WTC11 (cell line): ENCODE measurements around the gene TOP2B. TPM values are rescaled to one million over a fixed set of nuclear protein-coding genes. Genes with fewer than 3 reads are reported as not detected.

Experiments used
- ATAC-seq: fragments of 200-7000 bp; cut with Tn5 transposase; 2 replicates; pipeline ENCODE4 v1.10.0; 2021; ENCODE audit warnings: mild to moderate bottlenecking, moderate library complexity
- CTCF ChIA-PET: fragments of 300-600 bp; sonication (Branson Sonifier 250); formaldehyde crosslinking; loops from one replicate; lab custom pipeline; 2021; ENCODE audit warnings: antibody characterized with exemption; lab: Charles Lee
- POLR2A ChIA-PET: fragments of 350-600 bp; sonication (Branson Sonifier 250); formaldehyde crosslinking; loops from one replicate; lab custom pipeline; 2021; ENCODE audit warnings: antibody characterized with exemption; lab: Charles Lee
- DNase-seq: peaks from one replicate; pipeline ENCODE4 v3.0.0; 2021; ENCODE audit warnings: low spot score
- H3K27ac Mint-ChIP-seq: 2 replicates; pipeline ENCODE4 v1.8.0; 2021; ENCODE audit warnings: mixed read lengths
- H3K27me3 Mint-ChIP-seq: 2 replicates; pipeline ENCODE4 v1.8.0; 2021; ENCODE audit warnings: low read depth, mild to moderate bottlenecking, moderate library complexity, mixed read lengths
- H3K36me3 Mint-ChIP-seq: 2 replicates; pipeline ENCODE4 v1.8.0; 2021; ENCODE audit warnings: mixed read lengths
- H3K4me1 Mint-ChIP-seq: 2 replicates; pipeline ENCODE4 v1.8.0; 2022; ENCODE audit warnings: mixed read lengths
- H3K4me3 Mint-ChIP-seq: 2 replicates; pipeline ENCODE4 v1.8.0; 2021; ENCODE audit warnings: mild to moderate bottlenecking, moderate library complexity, mixed read lengths
- H3K9me3 Mint-ChIP-seq: 2 replicates; pipeline ENCODE4 v1.8.0; 2021; ENCODE audit warnings: mixed read lengths
- ATF1 ChIP-seq: sonication (generic); formaldehyde crosslinking; IDR thresholded peaks from 2 replicates; pipeline ENCODE4 v1.8.1; 2023; ENCODE audit warnings: mild to moderate bottlenecking, moderate library complexity, missing genetic modification reagents
- CREM ChIP-seq: sonication (generic); formaldehyde crosslinking; IDR thresholded peaks from 2 replicates; pipeline ENCODE4 v1.8.1; 2022; ENCODE audit warnings: mild to moderate bottlenecking, missing genetic modification reagents, moderate library complexity
- EMX1 ChIP-seq: fragments of 250-450 bp; sonication (Bioruptor Pico); IDR thresholded peaks from 2 replicates; pipeline ENCODE4 v1.8.0; 2021; ENCODE audit warnings: mild to moderate bottlenecking
- ETV6 ChIP-seq: sonication (generic); formaldehyde crosslinking; IDR thresholded peaks from 2 replicates; pipeline ENCODE4 v1.8.1; 2022; ENCODE audit warnings: mild to moderate bottlenecking, missing genetic modification reagents
- GTF2I ChIP-seq: fragments of 250-450 bp; sonication (Bioruptor Pico); conservative IDR thresholded peaks from 2 replicates; pipeline ENCODE4 v1.4.0; 2021; ENCODE audit warnings: mild to moderate bottlenecking
- HMGA2 ChIP-seq: fragments of 250-450 bp; sonication (Bioruptor Pico); IDR thresholded peaks from 2 replicates; pipeline ENCODE4 v1.4.0; 2021; ENCODE audit warnings: mild to moderate bottlenecking, moderate library complexity
- IRF2 ChIP-seq: sonication (generic); formaldehyde crosslinking; IDR thresholded peaks from 2 replicates; pipeline ENCODE4 v1.8.0; 2022; ENCODE audit warnings: low read depth, missing genetic modification reagents, borderline replicate concordance
- NFATC4 ChIP-seq: fragments of 250-450 bp; sonication (Bioruptor Pico); IDR thresholded peaks from 2 replicates; pipeline ENCODE4 v1.9.0; 2021; ENCODE audit warnings: mild to moderate bottlenecking
- NFYB ChIP-seq: sonication (generic); formaldehyde crosslinking; conservative IDR thresholded peaks from 2 replicates; pipeline ENCODE4 v1.8.0; 2022; ENCODE audit warnings: low read depth, missing genetic modification reagents
- NR1H2 ChIP-seq: sonication (generic); formaldehyde crosslinking; IDR thresholded peaks from 2 replicates; pipeline ENCODE4 v1.9.0; 2021; ENCODE audit warnings: mild to moderate bottlenecking, moderate library complexity, missing genetic modification reagents
- NR2C2 ChIP-seq: sonication (generic); formaldehyde crosslinking; IDR thresholded peaks from 2 replicates; pipeline ENCODE4 v1.8.0; 2022; ENCODE audit warnings: mild to moderate bottlenecking, missing genetic modification reagents
- NR3C1 ChIP-seq: sonication (generic); formaldehyde crosslinking; conservative IDR thresholded peaks from 2 replicates; pipeline ENCODE4 v1.8.1; 2023; ENCODE audit warnings: low read depth, mild to moderate bottlenecking, missing genetic modification reagents
- PRRX2 ChIP-seq: fragments of 250-450 bp; sonication (Bioruptor Pico); IDR thresholded peaks from 2 replicates; pipeline ENCODE4 v1.8.0; 2021; ENCODE audit warnings: mild to moderate bottlenecking
- SOX15 ChIP-seq: fragments of 250-450 bp; sonication (Bioruptor Pico); IDR thresholded peaks from 2 replicates; pipeline ENCODE4 v1.9.0; 2021; ENCODE audit warnings: mild to moderate bottlenecking
- ZNF317 ChIP-seq: sonication (generic); formaldehyde crosslinking; IDR thresholded peaks from 2 replicates; pipeline ENCODE4 v1.8.1; 2023; ENCODE audit warnings: low read depth, mild to moderate bottlenecking, moderate library complexity, missing genetic modification reagents, borderline replicate concordance
- ZNF416 ChIP-seq: fragments of 250-450 bp; sonication (Bioruptor Pico); IDR thresholded peaks from 2 replicates; pipeline ENCODE4 v1.9.0; 2021; ENCODE audit warnings: mild to moderate bottlenecking, inconsistent platforms
- total RNA-seq: library from RNA; stranded (reverse); gene quantifications from 3 replicates; pipeline ENCODE4 v1.2.3, GENCODE V29; 2021
- TF ChIP-seq, protein P1 (sequence below): sonication (generic); formaldehyde crosslinking; IDR thresholded peaks from 2 replicates; pipeline ENCODE4 v1.8.1; 2023; ENCODE audit warnings: mild to moderate bottlenecking, moderate library complexity, missing genetic modification reagents
- TF ChIP-seq, protein P2 (sequence below): sonication (generic); formaldehyde crosslinking; IDR thresholded peaks from 2 replicates; pipeline ENCODE4 v1.8.1; 2023; ENCODE audit warnings: mild to moderate bottlenecking, missing genetic modification reagents
- TF ChIP-seq, protein P3 (sequence below): fragments of 250-450 bp; sonication (Bioruptor Pico); IDR thresholded peaks from 2 replicates; pipeline ENCODE4 v1.9.0; 2021; ENCODE audit warnings: mild to moderate bottlenecking, borderline replicate concordance
- TF ChIP-seq, protein P4 (sequence below): sonication (generic); formaldehyde crosslinking; IDR thresholded peaks from 2 replicates; pipeline ENCODE4 v1.8.1; 2023; ENCODE audit warnings: mild to moderate bottlenecking, missing genetic modification reagents, moderate library complexity
- TF ChIP-seq, protein P5 (sequence below): sonication (generic); formaldehyde crosslinking; IDR thresholded peaks from 2 replicates; pipeline ENCODE4 v1.8.1; 2023; ENCODE audit warnings: mild to moderate bottlenecking, missing genetic modification reagents, borderline replicate concordance
- TF ChIP-seq, protein P6 (sequence below): sonication (generic); formaldehyde crosslinking; IDR thresholded peaks from 2 replicates; pipeline ENCODE4 v1.8.1; 2022; ENCODE audit warnings: mild to moderate bottlenecking, moderate library complexity, missing genetic modification reagents
- TF ChIP-seq, protein P7 (sequence below): sonication (generic); formaldehyde crosslinking; IDR thresholded peaks from 2 replicates; pipeline ENCODE4 v1.8.0; 2022; ENCODE audit warnings: mild to moderate bottlenecking, missing genetic modification reagents

Gene TOP2B
- total RNA-seq, 1 experiment from 2014 or later, result 151 TPM

DNA sequence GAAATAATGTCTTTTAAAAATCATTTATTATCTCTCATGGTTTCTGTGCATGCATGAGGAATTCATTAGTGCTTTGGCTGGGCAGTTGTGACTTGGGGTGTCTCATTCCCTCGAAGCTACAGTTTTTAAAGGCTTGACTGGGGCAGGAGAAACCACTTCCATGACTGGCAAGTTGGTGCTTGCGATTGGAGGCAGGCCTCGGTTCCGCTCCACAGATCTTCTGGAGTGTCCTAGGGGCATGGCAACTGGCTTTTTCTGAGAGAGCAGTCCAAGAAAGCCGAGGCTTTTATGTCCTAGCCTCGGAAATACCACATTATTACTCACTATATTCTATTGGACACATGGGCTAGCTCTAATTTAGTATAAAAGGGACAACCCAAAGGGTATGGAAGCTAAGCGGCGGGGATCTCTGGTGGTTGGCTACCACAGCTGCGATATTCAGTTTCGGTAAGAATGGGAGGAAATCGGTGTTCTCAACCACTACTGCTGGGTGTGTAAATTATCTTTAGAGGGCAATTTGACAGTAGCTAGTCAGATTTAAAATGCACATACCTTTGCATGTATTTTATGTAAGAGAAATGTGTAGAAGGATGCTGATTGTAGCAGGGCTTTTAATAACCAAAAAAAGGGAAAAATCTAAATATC, 48.8 kb upstream of the TOP2B start (continued):
- TF ChIP-seq, protein P1, sequence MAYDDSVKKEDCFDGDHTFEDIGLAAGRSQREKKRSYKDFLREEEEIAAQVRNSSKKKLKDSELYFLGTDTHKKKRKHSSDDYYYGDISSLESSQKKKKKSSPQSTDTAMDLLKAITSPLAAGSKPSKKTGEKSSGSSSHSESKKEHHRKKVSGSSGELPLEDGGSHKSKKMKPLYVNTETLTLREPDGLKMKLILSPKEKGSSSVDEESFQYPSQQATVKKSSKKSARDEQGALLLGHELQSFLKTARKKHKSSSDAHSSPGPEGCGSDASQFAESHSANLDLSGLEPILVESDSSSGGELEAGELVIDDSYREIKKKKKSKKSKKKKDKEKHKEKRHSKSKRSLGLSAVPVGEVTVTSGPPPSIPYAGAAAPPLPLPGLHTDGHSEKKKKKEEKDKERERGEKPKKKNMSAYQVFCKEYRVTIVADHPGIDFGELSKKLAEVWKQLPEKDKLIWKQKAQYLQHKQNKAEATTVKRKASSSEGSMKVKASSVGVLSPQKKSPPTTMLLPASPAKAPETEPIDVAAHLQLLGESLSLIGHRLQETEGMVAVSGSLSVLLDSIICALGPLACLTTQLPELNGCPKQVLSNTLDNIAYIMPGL (CRISPR knock-in tag), result no peak
- no peak for TF ChIP-seq IRF2
- TF ChIP-seq, protein P2, sequence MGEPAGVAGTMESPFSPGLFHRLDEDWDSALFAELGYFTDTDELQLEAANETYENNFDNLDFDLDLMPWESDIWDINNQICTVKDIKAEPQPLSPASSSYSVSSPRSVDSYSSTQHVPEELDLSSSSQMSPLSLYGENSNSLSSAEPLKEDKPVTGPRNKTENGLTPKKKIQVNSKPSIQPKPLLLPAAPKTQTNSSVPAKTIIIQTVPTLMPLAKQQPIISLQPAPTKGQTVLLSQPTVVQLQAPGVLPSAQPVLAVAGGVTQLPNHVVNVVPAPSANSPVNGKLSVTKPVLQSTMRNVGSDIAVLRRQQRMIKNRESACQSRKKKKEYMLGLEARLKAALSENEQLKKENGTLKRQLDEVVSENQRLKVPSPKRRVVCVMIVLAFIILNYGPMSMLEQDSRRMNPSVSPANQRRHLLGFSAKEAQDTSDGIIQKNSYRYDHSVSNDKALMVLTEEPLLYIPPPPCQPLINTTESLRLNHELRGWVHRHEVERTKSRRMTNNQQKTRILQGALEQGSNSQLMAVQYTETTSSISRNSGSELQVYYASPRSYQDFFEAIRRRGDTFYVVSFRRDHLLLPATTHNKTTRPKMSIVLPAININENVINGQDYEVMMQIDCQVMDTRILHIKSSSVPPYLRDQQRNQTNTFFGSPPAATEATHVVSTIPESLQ (CRISPR knock-in tag), result no peak

DNA sequence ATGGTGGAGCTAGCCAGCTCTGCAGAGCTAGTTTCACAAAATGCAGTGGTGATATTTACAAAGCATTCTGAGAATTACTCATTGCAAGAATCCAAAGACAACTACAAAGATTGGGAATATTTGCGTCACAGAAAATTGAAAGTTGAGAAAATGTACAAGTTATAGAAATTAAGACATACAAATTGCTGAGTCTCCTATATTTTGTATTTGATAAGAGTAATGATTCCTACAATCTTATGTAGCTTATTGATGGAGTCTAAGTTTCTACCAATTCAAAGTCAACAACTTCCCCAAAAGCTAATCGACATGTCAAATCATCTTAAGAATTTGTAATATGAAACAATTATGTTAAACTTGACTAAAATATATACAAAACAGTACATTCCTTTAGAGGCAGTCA, 46.4 kb upstream of the TOP2B start:
- no peaks in the 10 kb centered on the region for H3K4me1 Mint-ChIP-seq
- no peaks in the 10 kb centered on the region for H3K9me3 Mint-ChIP-seq
- DNase-seq (no peak), ATAC-seq (no peak)
- TF ChIP-seq, protein P3, sequence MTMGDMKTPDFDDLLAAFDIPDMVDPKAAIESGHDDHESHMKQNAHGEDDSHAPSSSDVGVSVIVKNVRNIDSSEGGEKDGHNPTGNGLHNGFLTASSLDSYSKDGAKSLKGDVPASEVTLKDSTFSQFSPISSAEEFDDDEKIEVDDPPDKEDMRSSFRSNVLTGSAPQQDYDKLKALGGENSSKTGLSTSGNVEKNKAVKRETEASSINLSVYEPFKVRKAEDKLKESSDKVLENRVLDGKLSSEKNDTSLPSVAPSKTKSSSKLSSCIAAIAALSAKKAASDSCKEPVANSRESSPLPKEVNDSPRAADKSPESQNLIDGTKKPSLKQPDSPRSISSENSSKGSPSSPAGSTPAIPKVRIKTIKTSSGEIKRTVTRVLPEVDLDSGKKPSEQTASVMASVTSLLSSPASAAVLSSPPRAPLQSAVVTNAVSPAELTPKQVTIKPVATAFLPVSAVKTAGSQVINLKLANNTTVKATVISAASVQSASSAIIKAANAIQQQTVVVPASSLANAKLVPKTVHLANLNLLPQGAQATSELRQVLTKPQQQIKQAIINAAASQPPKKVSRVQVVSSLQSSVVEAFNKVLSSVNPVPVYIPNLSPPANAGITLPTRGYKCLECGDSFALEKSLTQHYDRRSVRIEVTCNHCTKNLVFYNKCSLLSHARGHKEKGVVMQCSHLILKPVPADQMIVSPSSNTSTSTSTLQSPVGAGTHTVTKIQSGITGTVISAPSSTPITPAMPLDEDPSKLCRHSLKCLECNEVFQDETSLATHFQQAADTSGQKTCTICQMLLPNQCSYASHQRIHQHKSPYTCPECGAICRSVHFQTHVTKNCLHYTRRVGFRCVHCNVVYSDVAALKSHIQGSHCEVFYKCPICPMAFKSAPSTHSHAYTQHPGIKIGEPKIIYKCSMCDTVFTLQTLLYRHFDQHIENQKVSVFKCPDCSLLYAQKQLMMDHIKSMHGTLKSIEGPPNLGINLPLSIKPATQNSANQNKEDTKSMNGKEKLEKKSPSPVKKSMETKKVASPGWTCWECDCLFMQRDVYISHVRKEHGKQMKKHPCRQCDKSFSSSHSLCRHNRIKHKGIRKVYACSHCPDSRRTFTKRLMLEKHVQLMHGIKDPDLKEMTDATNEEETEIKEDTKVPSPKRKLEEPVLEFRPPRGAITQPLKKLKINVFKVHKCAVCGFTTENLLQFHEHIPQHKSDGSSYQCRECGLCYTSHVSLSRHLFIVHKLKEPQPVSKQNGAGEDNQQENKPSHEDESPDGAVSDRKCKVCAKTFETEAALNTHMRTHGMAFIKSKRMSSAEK (CRISPR knock-in tag), result no peak
- TF ChIP-seq NFYB (CRISPR knock-in tag) (no peak), HMGA2 (CRISPR knock-in tag) (no peak), ZNF317 (CRISPR knock-in tag) (no peak), GTF2I (CRISPR knock-in tag) (no peak), NR2C2 (CRISPR knock-in tag) (no peak), SOX15 (no peak), ZNF416 (CRISPR knock-in tag) (no peak), ETV6 (CRISPR knock-in tag) (no peak), PRRX2 (CRISPR knock-in tag) (no peak), CREM (CRISPR knock-in tag) (no peak), NR1H2 (CRISPR knock-in tag) (no peak), NFATC4 (CRISPR knock-in tag) (no peak), ATF1 (CRISPR knock-in tag) (no peak), NR3C1 (CRISPR knock-in tag) (no peak), EMX1 (CRISPR knock-in tag) (no peak)
- TF ChIP-seq, protein P4, sequence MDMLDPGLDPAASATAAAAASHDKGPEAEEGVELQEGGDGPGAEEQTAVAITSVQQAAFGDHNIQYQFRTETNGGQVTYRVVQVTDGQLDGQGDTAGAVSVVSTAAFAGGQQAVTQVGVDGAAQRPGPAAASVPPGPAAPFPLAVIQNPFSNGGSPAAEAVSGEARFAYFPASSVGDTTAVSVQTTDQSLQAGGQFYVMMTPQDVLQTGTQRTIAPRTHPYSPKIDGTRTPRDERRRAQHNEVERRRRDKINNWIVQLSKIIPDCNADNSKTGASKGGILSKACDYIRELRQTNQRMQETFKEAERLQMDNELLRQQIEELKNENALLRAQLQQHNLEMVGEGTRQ (CRISPR knock-in tag), result no peak
- TF ChIP-seq, protein P5, sequence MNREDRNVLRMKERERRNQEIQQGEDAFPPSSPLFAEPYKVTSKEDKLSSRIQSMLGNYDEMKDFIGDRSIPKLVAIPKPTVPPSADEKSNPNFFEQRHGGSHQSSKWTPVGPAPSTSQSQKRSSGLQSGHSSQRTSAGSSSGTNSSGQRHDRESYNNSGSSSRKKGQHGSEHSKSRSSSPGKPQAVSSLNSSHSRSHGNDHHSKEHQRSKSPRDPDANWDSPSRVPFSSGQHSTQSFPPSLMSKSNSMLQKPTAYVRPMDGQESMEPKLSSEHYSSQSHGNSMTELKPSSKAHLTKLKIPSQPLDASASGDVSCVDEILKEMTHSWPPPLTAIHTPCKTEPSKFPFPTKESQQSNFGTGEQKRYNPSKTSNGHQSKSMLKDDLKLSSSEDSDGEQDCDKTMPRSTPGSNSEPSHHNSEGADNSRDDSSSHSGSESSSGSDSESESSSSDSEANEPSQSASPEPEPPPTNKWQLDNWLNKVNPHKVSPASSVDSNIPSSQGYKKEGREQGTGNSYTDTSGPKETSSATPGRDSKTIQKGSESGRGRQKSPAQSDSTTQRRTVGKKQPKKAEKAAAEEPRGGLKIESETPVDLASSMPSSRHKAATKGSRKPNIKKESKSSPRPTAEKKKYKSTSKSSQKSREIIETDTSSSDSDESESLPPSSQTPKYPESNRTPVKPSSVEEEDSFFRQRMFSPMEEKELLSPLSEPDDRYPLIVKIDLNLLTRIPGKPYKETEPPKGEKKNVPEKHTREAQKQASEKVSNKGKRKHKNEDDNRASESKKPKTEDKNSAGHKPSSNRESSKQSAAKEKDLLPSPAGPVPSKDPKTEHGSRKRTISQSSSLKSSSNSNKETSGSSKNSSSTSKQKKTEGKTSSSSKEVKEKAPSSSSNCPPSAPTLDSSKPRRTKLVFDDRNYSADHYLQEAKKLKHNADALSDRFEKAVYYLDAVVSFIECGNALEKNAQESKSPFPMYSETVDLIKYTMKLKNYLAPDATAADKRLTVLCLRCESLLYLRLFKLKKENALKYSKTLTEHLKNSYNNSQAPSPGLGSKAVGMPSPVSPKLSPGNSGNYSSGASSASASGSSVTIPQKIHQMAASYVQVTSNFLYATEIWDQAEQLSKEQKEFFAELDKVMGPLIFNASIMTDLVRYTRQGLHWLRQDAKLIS (CRISPR knock-in tag), result no peak
- TF ChIP-seq, protein P6, sequence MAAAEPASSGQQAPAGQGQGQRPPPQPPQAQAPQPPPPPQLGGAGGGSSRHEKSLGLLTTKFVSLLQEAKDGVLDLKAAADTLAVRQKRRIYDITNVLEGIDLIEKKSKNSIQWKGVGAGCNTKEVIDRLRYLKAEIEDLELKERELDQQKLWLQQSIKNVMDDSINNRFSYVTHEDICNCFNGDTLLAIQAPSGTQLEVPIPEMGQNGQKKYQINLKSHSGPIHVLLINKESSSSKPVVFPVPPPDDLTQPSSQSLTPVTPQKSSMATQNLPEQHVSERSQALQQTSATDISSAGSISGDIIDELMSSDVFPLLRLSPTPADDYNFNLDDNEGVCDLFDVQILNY (CRISPR knock-in tag), result no peak
- TF ChIP-seq, protein P7, sequence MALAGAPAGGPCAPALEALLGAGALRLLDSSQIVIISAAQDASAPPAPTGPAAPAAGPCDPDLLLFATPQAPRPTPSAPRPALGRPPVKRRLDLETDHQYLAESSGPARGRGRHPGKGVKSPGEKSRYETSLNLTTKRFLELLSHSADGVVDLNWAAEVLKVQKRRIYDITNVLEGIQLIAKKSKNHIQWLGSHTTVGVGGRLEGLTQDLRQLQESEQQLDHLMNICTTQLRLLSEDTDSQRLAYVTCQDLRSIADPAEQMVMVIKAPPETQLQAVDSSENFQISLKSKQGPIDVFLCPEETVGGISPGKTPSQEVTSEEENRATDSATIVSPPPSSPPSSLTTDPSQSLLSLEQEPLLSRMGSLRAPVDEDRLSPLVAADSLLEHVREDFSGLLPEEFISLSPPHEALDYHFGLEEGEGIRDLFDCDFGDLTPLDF (CRISPR knock-in tag), result no peak
- CTCF ChIA-PET, result no interaction called here
- POLR2A ChIA-PET, result interaction anchor here (0.6 kb wide), 1 partner anchor 1132 kb away, joined by 7 read pairs; no protein-coding TSS in a partner anchor
- no peaks in the 10 kb centered on the region for H3K36me3 Mint-ChIP-seq
- H3K27me3 Mint-ChIP-seq, result no peaks in the 10 kb centered on the region
- H3K4me3 Mint-ChIP-seq, result no peak overlapping the region
- no peak overlapping the region for H3K27ac Mint-ChIP-seq
